ENCODE results near the gene SPATA21.

SPATA21 gene

DNA sequence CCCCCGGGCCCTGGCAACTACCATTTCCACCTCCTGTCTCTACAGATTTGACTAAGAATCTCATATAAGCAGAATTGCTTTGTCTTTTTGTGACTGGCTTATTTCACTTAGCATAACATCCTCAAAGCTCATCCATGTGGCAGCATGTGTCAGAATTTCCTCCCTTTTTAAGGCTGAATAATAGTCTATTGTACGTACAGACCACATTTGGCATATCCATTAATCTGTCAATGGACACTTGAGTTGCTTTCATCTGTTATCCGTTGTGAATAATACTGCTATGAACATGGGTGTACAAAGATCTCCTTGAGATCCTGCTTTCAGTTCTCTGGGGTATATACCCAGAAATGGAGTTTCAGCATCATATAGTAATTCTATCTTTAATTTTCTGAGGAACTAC lies 24.0 kb downstream of the SPATA21 start:
- TF ChIP-seq, protein P1, sequence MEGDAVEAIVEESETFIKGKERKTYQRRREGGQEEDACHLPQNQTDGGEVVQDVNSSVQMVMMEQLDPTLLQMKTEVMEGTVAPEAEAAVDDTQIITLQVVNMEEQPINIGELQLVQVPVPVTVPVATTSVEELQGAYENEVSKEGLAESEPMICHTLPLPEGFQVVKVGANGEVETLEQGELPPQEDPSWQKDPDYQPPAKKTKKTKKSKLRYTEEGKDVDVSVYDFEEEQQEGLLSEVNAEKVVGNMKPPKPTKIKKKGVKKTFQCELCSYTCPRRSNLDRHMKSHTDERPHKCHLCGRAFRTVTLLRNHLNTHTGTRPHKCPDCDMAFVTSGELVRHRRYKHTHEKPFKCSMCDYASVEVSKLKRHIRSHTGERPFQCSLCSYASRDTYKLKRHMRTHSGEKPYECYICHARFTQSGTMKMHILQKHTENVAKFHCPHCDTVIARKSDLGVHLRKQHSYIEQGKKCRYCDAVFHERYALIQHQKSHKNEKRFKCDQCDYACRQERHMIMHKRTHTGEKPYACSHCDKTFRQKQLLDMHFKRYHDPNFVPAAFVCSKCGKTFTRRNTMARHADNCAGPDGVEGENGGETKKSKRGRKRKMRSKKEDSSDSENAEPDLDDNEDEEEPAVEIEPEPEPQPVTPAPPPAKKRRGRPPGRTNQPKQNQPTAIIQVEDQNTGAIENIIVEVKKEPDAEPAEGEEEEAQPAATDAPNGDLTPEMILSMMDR (IDR thresholded peaks at IDR 0.05; ENCODE audit: insufficient read depth, low read depth, low read length, missing control alignments) = no peak
- no peak for DNase-seq (ENCODE audit: low read depth)
- H3K4me3 ChIP-seq (ENCODE audit: low read depth, low read length) = no peak overlapping the region

DNA sequence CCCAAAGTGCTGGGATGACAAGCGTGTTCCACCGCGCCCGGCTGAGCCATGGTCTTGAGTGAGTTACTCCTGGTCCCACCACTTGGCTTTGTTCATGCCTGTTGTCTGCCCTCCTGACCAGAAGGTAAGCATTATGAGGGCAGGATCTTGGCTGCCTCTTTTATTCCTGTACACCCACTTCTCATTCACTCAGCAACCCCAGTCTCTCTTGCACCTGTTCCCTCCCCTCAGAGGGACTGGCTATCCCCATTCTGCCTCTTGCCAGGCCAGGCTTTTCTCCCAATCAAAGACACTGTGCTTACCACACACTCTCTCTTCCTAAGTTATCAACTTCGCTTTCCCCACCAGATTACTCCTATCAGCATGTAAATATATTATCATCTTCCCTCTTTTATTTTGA lies 26.4 kb downstream of the SPATA21 start:
- no peak overlapping the region for H3K4me3 ChIP-seq (ENCODE audit: low read depth, low read length)
- DNase-seq (ENCODE audit: low read depth) = no peak
- TF ChIP-seq, protein P1 (IDR thresholded peaks at IDR 0.05; ENCODE audit: insufficient read depth, low read depth, low read length, missing control alignments) = no peak

DNA sequence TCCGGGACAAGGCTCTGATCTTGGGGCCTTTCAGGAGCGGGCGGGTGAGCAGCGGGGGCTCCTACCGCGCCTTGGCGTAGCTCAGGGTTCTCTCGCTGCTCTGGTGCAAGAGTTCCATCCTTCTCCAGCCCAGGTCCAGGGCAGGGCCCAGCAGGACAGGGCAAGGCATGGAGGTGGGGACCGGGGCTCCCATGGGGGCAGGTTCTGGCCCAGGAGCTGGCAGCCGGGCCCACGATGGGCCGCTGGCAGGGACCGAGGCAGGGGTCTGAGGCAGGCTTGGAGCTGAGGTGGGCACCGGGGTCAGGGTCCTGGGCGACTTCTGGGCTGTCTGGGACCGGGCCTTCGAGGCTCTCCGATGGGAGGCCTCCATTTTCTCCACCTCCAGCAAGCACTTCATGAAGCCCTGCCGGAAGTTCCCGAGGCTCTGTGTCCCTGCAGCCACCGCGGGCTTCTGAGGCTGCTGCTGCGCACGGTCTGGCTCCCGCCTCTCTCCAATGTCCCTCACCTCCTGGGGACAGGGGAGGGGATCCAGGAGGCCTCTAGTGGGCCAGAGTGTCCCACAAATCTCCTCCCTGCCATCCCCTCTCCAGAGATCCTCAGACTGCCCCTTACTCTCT lies 27.6 kb downstream of the SPATA21 start:
- no peak for DNase-seq (ENCODE audit: low read depth)
- TF ChIP-seq, protein P1 (IDR thresholded peaks at IDR 0.05; ENCODE audit: insufficient read depth, low read depth, low read length, missing control alignments) = no peak
- no peak overlapping the region for H3K4me3 ChIP-seq (ENCODE audit: low read depth, low read length)

DNA sequence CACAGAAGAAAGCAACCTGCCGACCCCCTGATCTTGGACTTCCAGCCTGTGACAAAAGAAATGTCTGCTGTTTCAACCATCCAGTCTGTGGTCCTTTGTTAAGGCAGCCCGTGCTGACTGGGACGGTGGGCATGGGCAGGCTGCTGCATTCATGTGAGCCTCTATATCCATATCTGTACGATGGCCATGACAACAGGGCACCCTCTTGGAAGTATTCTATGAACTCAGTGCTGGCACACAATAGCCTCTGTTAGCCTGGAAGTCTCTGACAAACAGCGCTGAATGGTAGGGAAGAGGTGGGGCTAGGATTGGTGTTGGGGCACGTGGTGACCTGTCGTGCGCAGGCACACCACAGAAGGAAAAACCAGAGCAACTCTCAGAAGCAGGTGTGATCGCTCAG lies 30.4 kb downstream of the SPATA21 start:
- DNase-seq (ENCODE audit: low read depth) = no peak
- no peak overlapping the region for H3K4me3 ChIP-seq (ENCODE audit: low read depth, low read length)
- TF ChIP-seq, protein P1 (IDR thresholded peaks at IDR 0.05; ENCODE audit: insufficient read depth, low read depth, low read length, missing control alignments) = no peak

DNA sequence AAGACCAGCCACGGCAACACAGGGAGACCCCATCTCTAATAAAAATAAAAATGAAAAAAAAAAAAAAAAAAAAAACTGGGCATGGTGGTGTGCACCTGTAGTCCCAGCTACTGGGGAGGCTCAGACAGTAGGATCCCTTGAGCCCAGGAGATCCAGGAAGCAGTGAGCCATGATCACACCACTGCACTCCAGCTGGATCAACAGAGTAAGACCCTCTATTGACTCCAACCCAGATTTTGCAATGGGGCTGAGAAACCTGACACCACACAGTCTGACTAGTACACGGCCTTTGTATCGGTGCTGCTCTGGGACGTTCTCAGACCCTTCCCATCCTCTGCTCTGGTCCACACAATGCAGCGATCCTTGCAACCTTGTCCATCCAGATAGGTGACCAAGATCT lies 31.8 kb downstream of the SPATA21 start:
- no peak for DNase-seq (ENCODE audit: low read depth)
- no peak overlapping the region for H3K4me3 ChIP-seq (ENCODE audit: low read depth, low read length)
- TF ChIP-seq, protein P1 (IDR thresholded peaks at IDR 0.05; ENCODE audit: insufficient read depth, low read depth, low read length, missing control alignments) = no peak

DNA sequence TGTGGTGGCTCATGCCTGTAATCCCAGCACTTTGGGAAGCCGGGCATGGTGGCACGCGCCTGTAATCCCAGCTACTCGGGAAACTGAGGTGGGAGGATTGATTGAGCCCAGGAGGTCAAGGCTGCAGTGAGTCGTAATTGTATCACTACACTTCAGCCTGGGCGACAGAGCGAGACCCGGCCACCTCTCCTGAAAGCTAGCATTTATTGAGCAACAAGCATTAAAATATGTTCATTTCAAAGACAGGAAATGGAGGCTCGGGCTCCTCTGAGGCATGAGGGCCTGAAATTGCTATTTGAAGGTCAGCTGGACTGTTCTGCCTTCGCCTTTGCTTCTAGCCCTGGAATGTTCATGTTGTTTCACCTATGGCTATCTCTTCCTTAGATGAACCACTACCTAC lies 34.5 kb downstream of the SPATA21 start:
- TF ChIP-seq, protein P1 (IDR thresholded peaks at IDR 0.05; ENCODE audit: insufficient read depth, low read depth, low read length, missing control alignments) = no peak

DNA sequence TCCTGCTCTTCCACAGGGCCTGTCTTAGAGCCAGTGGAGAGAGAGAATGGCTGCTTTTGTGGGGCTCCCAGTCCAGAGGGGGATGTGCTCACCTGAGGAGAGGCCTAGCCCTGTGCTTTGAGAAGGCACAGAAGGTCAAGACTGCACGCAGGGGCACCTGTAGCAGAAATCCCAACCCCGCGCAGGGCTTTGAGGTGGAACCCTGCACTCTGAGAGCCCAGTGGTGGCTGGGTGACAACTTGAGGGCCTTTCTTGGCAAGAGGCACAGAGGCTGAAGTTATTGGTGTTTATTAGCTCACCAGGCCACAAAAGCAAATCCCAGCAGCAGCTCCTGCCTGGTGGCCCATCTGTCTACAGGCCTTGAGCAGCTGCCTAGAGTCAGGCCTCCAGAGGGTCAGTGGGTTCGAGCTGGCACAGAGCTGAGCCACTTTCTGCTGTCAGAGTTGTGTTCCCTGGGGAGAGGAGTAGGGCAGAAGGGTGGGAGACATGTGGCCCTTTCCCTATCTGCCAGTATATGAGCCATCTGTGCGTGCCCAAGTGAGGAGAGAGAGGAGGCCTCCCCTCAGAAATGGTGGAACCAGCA lies 38.8 kb downstream of the SPATA21 start:
- H3K4me3 ChIP-seq (ENCODE audit: low read depth, low read length) = no peak overlapping the region
- no peak for DNase-seq (ENCODE audit: low read depth)
- TF ChIP-seq, protein P1 (IDR thresholded peaks at IDR 0.05; ENCODE audit: insufficient read depth, low read depth, low read length, missing control alignments) = no peak

More for the DNA sequence above, 34.5 kb downstream of the SPATA21 start:
- DNase-seq (ENCODE audit: low read depth) = no peak
- H3K4me3 ChIP-seq (ENCODE audit: low read depth, low read length) = no peak overlapping the region
